ENCODE measurements around the gene PARN. TPM values are rescaled to one million over a fixed set of nuclear protein-coding genes. Genes with fewer than 3 reads are reported as not detected.

PARN gene
- total RNA-seq, 1 experiment from 2014 or later: 42.5 TPM

DNA sequence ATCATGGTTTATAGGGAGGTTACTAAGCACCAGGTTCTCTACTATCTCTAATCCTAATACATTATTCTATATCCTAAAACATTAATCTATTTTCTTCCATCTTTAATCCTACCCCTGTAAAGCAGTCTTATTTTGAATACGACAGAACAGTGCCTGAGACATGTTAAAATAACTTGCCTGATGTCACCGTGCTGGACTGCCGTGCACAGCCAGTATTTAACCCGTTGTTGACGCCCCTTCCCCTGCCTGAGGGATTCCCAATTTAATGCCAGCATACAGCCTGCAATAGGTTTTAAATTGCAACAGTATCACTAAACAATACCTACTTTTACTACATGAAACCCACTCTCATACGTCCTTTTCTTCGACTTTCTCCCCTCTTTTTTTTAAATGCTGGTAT, 133.3 kb downstream of the PARN start:
- H3K9ac ChIP-seq (ENCODE audit: low read length): no peak overlapping the region
- no TSS peak for BruUV-seq (replicated peaks)
- no peaks in the 10 kb centered on the region for H3K36me3 ChIP-seq (ENCODE audit: control insufficient read depth in 1 of 2, insufficient read depth in 2 of 2, low read length in 2 of 2)
- no peaks in the 10 kb centered on the region for H4K20me1 ChIP-seq (ENCODE audit: insufficient read depth)
- intact Hi-C loops (cut with micrococcal nuclease): no loop called here
- no peaks in the 10 kb centered on the region for H3K9me2 ChIP-seq (ENCODE audit: insufficient read depth)
- ATAC-seq: no peak
- TF ChIP-seq ELF1 (IDR thresholded peaks at IDR 0.05; ENCODE audit: borderline replicate concordance, low read depth) (no peak), FOSL1 (IDR thresholded peaks at IDR 0.05; ENCODE audit: low read depth) (no peak), SIN3A (IDR thresholded peaks at IDR 0.05; ENCODE audit: low read depth) (no peak), EGR1 (IDR thresholded peaks at IDR 0.05; ENCODE audit: low read depth) (no peak), POLR2A (IDR thresholded peaks at IDR 0.05; ENCODE audit: borderline replicate concordance, extremely low read depth, insufficient read depth, insufficient read length) (no peak), SRF (IDR thresholded peaks at IDR 0.05; ENCODE audit: low read depth) (no peak), YY1 (IDR thresholded peaks at IDR 0.05; ENCODE audit: extremely low read depth, insufficient replicate concordance, low read depth, low read length) (no peak)
- no peaks in the 10 kb centered on the region for H3K79me2 ChIP-seq (ENCODE audit: insufficient read depth, low read length)
- ChIA-PET RAD21 (ENCODE audit: low non-redundant PET in 1 of 2, low total read pairs in 2 of 2, uncharacterized antibody in 2 of 2, unreplicated experiment in 2 of 2) (no interaction called here), POLR2A (no interaction called here), CTCF (interaction anchor here (1.3 kb wide), 1 partner anchor 8 kb away, joined by 4 read pairs; no protein-coding TSS in a partner anchor)
- peaks cover 36 to 46% of the 10 kb centered on the region in 2 experiments for H3K4me1 ChIP-seq (ENCODE audit: control insufficient read depth in 1 of 2, insufficient read depth in 2 of 2, low read length in 2 of 2)
- DNase-seq (ENCODE audit: low read depth, low spot score): no peak
- no peak overlapping the region for H2AFZ ChIP-seq (ENCODE audit: low read depth, low read length, poor library complexity, severe bottlenecking)
- H3K27ac ChIP-seq (ENCODE audit: low read depth, low read length): no peak overlapping the region
- H3K4me3 ChIP-seq (replicated peaks in 1 of 2; ENCODE audit: low read depth in 1 of 2, low read length in 2 of 2): no peak overlapping the region
- H3K9me3 ChIP-seq (ENCODE audit: control insufficient read depth in 1 of 2, insufficient read depth in 1 of 2, low read depth in 1 of 2, low read length in 2 of 2): no peaks in the 10 kb centered on the region
- no peak overlapping the region for H3K4me2 ChIP-seq (ENCODE audit: low read length)
- no peaks in the 10 kb centered on the region for H3K27me3 ChIP-seq (ENCODE audit: insufficient read depth, low read length)

DNA sequence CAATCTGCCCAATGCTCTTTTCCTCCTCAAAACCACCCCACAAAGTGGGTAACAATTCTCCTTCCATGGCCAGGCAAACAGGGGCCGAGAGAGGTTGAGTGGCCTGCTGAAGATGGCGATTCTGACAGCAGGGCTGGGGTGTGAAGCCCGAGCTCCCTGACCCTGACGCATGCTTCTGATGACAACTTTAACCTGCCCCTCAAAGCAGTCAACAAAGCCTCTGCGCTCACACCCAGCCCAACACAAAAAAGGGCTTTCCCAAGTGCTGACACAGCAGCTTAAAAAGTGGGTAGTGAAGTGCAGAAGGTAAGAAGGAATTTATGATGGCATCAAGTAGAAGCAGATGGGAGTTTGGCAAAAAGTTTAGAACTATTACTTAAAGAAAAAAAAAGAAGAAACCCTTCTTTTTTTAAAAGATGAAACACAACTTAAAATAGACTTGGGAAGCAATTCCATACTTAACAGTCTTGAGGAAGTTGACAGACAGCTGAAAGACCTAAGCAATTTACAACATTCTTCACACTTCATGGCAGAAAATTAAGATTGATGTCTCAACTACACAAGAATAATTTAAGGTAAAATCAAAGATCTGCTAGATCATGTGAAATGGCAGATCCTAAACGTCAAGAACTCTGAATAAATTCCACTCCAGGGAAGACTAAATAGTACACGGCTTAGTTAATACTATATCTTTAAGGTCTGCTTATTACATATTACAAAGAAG, 133.9 kb downstream of the PARN start:
- ATAC-seq (no peak), DNase-seq (ENCODE audit: low read depth, low spot score) (no peak)
- no peaks in the 10 kb centered on the region for H3K9me2 ChIP-seq (ENCODE audit: insufficient read depth)
- H3K4me2 ChIP-seq (ENCODE audit: low read length): no peak overlapping the region
- H3K27ac ChIP-seq (ENCODE audit: low read depth, low read length): no peak overlapping the region
- RAD21 ChIA-PET (ENCODE audit: low non-redundant PET in 1 of 2, low total read pairs in 2 of 2, uncharacterized antibody in 2 of 2, unreplicated experiment in 2 of 2): no interaction called here
- H4K20me1 ChIP-seq (ENCODE audit: insufficient read depth): no peaks in the 10 kb centered on the region
- CTCF ChIA-PET: no interaction called here
- no peaks in the 10 kb centered on the region for H3K9me3 ChIP-seq (ENCODE audit: control insufficient read depth in 1 of 2, insufficient read depth in 1 of 2, low read depth in 1 of 2, low read length in 2 of 2)
- POLR2A ChIA-PET: no interaction called here
- H3K79me2 ChIP-seq (ENCODE audit: insufficient read depth, low read length): no peaks in the 10 kb centered on the region
- no peaks in the 10 kb centered on the region for H3K27me3 ChIP-seq (ENCODE audit: insufficient read depth, low read length)
- BruUV-seq (replicated peaks): no TSS peak
- no peak overlapping the region for H2AFZ ChIP-seq (ENCODE audit: low read depth, low read length, poor library complexity, severe bottlenecking)
- H3K4me1 ChIP-seq (ENCODE audit: control insufficient read depth in 1 of 2, insufficient read depth in 2 of 2, low read length in 2 of 2): peaks cover 31 to 41% of the 10 kb centered on the region in 2 experiments
- intact Hi-C loops (cut with micrococcal nuclease): no loop called here
- H3K4me3 ChIP-seq (replicated peaks in 1 of 2; ENCODE audit: low read depth in 1 of 2, low read length in 2 of 2): no peak overlapping the region
- no peak overlapping the region for H3K9ac ChIP-seq (ENCODE audit: low read length)
- no peaks in the 10 kb centered on the region for H3K36me3 ChIP-seq (ENCODE audit: control insufficient read depth in 1 of 2, insufficient read depth in 2 of 2, low read length in 2 of 2)
- TF ChIP-seq, protein P1, sequence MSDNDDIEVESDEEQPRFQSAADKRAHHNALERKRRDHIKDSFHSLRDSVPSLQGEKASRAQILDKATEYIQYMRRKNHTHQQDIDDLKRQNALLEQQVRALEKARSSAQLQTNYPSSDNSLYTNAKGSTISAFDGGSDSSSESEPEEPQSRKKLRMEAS (IDR thresholded peaks at IDR 0.05): no peak
- TF ChIP-seq FOSL1 (IDR thresholded peaks at IDR 0.05; ENCODE audit: low read depth): no peak
- TF ChIP-seq RAD21 (IDR thresholded peaks at IDR 0.05; ENCODE audit: low read depth): no peak
- TF ChIP-seq, protein P2, sequence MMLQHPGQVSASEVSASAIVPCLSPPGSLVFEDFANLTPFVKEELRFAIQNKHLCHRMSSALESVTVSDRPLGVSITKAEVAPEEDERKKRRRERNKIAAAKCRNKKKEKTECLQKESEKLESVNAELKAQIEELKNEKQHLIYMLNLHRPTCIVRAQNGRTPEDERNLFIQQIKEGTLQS (IDR thresholded peaks at IDR 0.05): no peak
- TF ChIP-seq CBX3 (IDR thresholded peaks at IDR 0.05; ENCODE audit: low read depth): no peak
- TF ChIP-seq EZH2 (IDR thresholded peaks at IDR 0.05): no peak
- TF ChIP-seq, protein P3, sequence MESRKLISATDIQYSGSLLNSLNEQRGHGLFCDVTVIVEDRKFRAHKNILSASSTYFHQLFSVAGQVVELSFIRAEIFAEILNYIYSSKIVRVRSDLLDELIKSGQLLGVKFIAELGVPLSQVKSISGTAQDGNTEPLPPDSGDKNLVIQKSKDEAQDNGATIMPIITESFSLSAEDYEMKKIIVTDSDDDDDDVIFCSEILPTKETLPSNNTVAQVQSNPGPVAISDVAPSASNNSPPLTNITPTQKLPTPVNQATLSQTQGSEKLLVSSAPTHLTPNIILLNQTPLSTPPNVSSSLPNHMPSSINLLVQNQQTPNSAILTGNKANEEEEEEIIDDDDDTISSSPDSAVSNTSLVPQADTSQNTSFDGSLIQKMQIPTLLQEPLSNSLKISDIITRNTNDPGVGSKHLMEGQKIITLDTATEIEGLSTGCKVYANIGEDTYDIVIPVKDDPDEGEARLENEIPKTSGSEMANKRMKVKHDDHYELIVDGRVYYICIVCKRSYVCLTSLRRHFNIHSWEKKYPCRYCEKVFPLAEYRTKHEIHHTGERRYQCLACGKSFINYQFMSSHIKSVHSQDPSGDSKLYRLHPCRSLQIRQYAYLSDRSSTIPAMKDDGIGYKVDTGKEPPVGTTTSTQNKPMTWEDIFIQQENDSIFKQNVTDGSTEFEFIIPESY (IDR thresholded peaks at IDR 0.05; ENCODE audit: extremely low read depth, insufficient replicate concordance, low read length): no peak
- TF ChIP-seq JUND (IDR thresholded peaks at IDR 0.05): no peak
- TF ChIP-seq, protein P4, sequence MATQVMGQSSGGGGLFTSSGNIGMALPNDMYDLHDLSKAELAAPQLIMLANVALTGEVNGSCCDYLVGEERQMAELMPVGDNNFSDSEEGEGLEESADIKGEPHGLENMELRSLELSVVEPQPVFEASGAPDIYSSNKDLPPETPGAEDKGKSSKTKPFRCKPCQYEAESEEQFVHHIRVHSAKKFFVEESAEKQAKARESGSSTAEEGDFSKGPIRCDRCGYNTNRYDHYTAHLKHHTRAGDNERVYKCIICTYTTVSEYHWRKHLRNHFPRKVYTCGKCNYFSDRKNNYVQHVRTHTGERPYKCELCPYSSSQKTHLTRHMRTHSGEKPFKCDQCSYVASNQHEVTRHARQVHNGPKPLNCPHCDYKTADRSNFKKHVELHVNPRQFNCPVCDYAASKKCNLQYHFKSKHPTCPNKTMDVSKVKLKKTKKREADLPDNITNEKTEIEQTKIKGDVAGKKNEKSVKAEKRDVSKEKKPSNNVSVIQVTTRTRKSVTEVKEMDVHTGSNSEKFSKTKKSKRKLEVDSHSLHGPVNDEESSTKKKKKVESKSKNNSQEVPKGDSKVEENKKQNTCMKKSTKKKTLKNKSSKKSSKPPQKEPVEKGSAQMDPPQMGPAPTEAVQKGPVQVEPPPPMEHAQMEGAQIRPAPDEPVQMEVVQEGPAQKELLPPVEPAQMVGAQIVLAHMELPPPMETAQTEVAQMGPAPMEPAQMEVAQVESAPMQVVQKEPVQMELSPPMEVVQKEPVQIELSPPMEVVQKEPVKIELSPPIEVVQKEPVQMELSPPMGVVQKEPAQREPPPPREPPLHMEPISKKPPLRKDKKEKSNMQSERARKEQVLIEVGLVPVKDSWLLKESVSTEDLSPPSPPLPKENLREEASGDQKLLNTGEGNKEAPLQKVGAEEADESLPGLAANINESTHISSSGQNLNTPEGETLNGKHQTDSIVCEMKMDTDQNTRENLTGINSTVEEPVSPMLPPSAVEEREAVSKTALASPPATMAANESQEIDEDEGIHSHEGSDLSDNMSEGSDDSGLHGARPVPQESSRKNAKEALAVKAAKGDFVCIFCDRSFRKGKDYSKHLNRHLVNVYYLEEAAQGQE (IDR thresholded peaks at IDR 0.05; ENCODE audit: low read depth): no peak
- no peak for TF ChIP-seq ELF1 (IDR thresholded peaks at IDR 0.05; ENCODE audit: borderline replicate concordance, low read depth)
- TF ChIP-seq SP1 (IDR thresholded peaks at IDR 0.05; ENCODE audit: low read depth): no peak
- TF ChIP-seq SRF (IDR thresholded peaks at IDR 0.05; ENCODE audit: low read depth): no peak
